Psoas muscle (tissue), 8 donors: ENCODE results near the gene LRRC4C. TPM values are rescaled to one million over a fixed set of nuclear protein-coding genes. Genes with fewer than 3 reads are reported as not detected.

Experiments
- ATAC-seq, 4 donors: fragments of 200-7000 bp; cut with Tn5 transposase; one replicate each; pipeline ENCODE4 v1.9.1; 2020; ENCODE audit warnings: moderate library complexity in 3 of 4, mild to moderate bottlenecking in 2 of 4
- DNase-seq, 2 donors: peaks; one replicate each; pipeline ENCODE4 v3.0.0-alpha.2; 2020
- H3K27ac ChIP-seq: fragments of 200-600 bp; one replicate; pipeline ENCODE4 v1.8.0; 2022
- H3K27me3 ChIP-seq, 3 donors: fragments of 200-600 bp in 1 of 3; one replicate each; pipeline versions ENCODE4 v1.6.1 to v1.8.0; 2013 to 2022; ENCODE audit warnings: low read length in 2 of 3, mild to moderate bottlenecking in 2 of 3, moderate library complexity in 1 of 3; ENCODE audit not compliant: insufficient read depth in 3 of 3
- H3K36me3 ChIP-seq, 2 donors: fragments of 200-600 bp in 1 of 2; one replicate each; pipeline versions ENCODE4 v1.6.1 to v1.8.0; 2013 to 2022; ENCODE audit warnings: low read depth in 1 of 2, mild to moderate bottlenecking in 1 of 2, moderate library complexity in 1 of 2; ENCODE audit not compliant: insufficient read depth in 1 of 2
- H3K4me1 ChIP-seq: fragments of 200-600 bp; one replicate; pipeline ENCODE4 v1.8.0; 2022
- H3K4me3 ChIP-seq: fragments of 200-600 bp; one replicate; pipeline ENCODE4 v1.8.0; 2022; ENCODE audit warnings: mild to moderate bottlenecking
- H3K9me3 ChIP-seq: fragments of 200-600 bp; one replicate; pipeline ENCODE4 v1.8.0; 2022
- CTCF ChIP-seq: fragments of 200-600 bp; IDR thresholded peaks from one replicate; pipeline ENCODE4 v1.8.0; 2022; ENCODE audit warnings: antibody characterized with exemption
- whole genome bisulfite sequencing, 3 donors: extraction: QIAGEN DNeasy Blood & Tissue Kit; methylation state at CpG; one replicate each; pipeline versions ENCODE4 v1.1.6 to v1.1.7; 2013; 5-methylcytosine and 5-hydroxymethylcytosine counted together
- intact Hi-C, 2 donors: fragments of 100-400 bp; cut with DNase I; formaldehyde crosslinking; loops; one replicate each; pipeline versions ENCODE4 v1.11.0 to v1.14.2; 2022
- polyA plus RNA-seq, 3 donors: library from polyadenylated mRNA; stranded (reverse); fragments of 200-250 nt; gene quantifications; one replicate each; pipeline ENCODE4 v1.2.3, GENCODE V29; 2013
- total RNA-seq, 4 donors: library from RNA; stranded (reverse); fragmentation: NEBNext Ultra II Directional in 2 of 4; extraction: Animal tissue kit (Norgen Biotek cat#: 25700) in 2 of 4; gene quantifications; one replicate each; pipeline versions ENCODE4 v1.2.1 to v1.2.4, GENCODE V29; 2021 to 2023
- donor health status: healthy with polysubstance abuse.
- donor health status: DM: no; HTN: no; CAD: no; lungs with moderate emphysema.
- donor health status: Bipolar disorder and iron deficiency.
- donor health status: healthy.
- donor health status: DM: yes; HTN: yes; CAD: no.
- donor health status: DM: no; HTN: no; CAD: no.
- donor health status: DM: no; HTN: no; CAD: no.
- donor health status: DM: yes; HTN: yes; CAD: no.

The LRRC4C gene
- total and polyA plus RNA-seq, 7 donors, result 0.04 to 0.34 (median 0.12) TPM; not detected in 1

- TF ChIP-seq CTCF, result no peak
- ATAC-seq (no peak), DNase-seq (no peak)
- Histone ChIP-seq H3K9me3 (no peaks in the 10 kb centered on the region), H3K27me3 (peaks cover 0 to 3% (median 0%) of the 10 kb centered on the region in 3 donors), H3K4me1 (no peaks in the 10 kb centered on the region), H3K27ac (no peak overlapping the region), H3K36me3 (no peaks in the 10 kb centered on the region), H3K4me3 (no peak overlapping the region)
- intact Hi-C loops, result no loop called here
- 58 to 87% (median 75%) methylated on average over 9 of the region's 9 CpGs for WGBS, 3 donors
Measured at GRCh38 chr11:41437006-41437490, 22.4 kb downstream of the LRRC4C start.

- Histone ChIP-seq H3K27ac (no peak overlapping the region), H3K27me3 (peaks cover 0 to 3% (median 0%) of the 10 kb centered on the region in 3 donors), H3K36me3 (no peaks in the 10 kb centered on the region), H3K4me3 (no peak overlapping the region), H3K4me1 (no peaks in the 10 kb centered on the region), H3K9me3 (no peaks in the 10 kb centered on the region)
- DNase-seq, result no peak
- WGBS, 3 donors, result 64 to 73% (median 66%) methylated on average over 4 of the region's 4 CpGs
- no peak for TF ChIP-seq CTCF
- no peak for ATAC-seq
- intact Hi-C loops, result no loop called here
Measured at GRCh38 chr11:41435531-41435930, 23.9 kb downstream of the LRRC4C start.

DNA sequence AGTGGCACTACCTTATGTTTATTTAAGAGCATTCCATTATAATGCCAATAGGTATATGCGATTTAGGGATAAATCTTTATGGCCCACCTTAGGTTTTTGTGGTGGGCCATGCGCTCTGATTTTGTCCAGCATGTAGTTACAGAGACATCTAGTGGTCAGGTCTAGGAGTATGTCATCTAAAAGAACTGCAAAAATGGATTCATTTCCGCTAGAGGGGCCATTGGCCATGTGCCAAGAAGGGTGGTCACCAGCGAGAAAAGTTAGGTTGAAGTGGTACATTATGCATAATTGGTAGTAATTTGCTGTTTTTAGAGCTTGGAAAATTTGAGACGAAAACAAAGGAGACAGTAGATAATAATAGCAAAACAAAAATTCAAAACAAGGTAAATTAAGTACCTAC, 27.7 kb downstream of the LRRC4C start:
- intact Hi-C loops, result no loop called here
- Histone ChIP-seq H3K4me1 (no peaks in the 10 kb centered on the region), H3K9me3 (no peaks in the 10 kb centered on the region), H3K4me3 (no peak overlapping the region), H3K27me3 (peaks cover 0 to 3% (median 0%) of the 10 kb centered on the region in 3 donors), H3K27ac (no peak overlapping the region), H3K36me3 (no peaks in the 10 kb centered on the region)
- 58 to 66% (median 60%) methylated on average over 5 of the region's 5 CpGs for WGBS, 3 donors
- DNase-seq (no peak), ATAC-seq (no peak)
- TF ChIP-seq CTCF, result no peak

DNA sequence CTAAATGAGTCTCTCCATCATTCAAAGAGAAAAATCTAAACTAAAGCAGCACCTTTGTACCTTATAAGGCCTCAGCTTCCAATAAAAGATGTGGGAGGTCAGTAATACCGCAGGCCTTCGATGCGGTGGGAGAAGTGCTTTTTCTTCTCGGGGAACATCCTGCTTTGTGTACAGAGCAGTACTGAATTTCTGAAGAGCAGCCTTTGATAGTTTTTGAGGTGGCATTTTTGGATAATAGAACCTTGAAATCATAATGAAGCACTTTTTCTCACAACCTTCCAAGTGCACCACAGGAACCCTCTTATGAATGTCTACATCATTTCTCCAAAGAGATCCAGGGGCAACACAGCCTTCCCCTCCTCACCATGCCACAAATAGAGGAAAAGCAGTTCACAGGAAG, 39.6 kb downstream of the LRRC4C start:
- no peaks in the 10 kb centered on the region for H3K4me1 ChIP-seq
- H3K27ac ChIP-seq, result no peak overlapping the region
- no peaks in the 10 kb centered on the region for H3K27me3 ChIP-seq
- intact Hi-C loops, result no loop called here
- WGBS, 3 donors, result 78 to 80% (median 79%) methylated on average over 4 of the region's 4 CpGs
- TF ChIP-seq CTCF, result no peak
- H3K9me3 ChIP-seq, result no peaks in the 10 kb centered on the region
- ATAC-seq (no peak), DNase-seq (no peak)
- H3K36me3 ChIP-seq, result no peaks in the 10 kb centered on the region
- H3K4me3 ChIP-seq, result no peak overlapping the region

DNA sequence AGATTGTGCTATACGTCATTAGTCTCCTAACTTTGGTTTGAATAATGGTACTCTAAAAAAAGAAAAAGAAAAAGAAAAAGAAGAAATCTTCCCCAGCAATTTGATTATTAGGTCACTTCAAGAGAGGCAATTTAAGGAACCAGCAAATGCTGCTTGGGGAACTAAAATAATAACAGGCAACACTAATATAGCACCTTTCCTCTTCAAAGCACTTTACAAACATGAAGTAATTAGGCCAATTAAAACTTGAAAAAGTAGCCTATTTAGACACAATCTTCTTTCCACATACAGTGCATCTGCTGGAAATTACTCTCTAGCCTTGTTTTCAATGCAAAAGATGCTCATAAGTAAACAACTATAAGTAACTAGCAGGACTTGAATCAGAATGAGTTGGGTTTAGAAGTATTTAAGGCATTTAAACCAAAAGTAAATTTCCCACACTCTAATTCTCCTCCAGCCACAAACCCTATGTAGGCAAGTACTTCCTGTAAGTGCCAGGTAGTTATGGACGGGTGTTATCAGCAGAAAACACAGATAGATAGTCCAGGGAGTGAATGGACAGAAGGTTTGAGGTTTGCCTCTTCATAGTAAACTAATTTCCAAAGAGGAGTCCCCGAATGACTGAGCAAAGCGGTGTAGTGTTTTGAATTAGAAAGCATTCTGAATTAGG, 44.5 kb downstream of the LRRC4C start:
- H3K9me3 ChIP-seq, result peaks cover under 1% of the 10 kb centered on the region
- no peaks in the 10 kb centered on the region for H3K4me1 ChIP-seq
- no peaks in the 10 kb centered on the region for H3K36me3 ChIP-seq
- ATAC-seq, result no peak
- 73 to 75% (median 74%) methylated on average over 4 of the region's 4 CpGs for WGBS, 3 donors
- TF ChIP-seq CTCF, result no peak
- H3K4me3 ChIP-seq, result no peak overlapping the region
- H3K27ac ChIP-seq, result no peak overlapping the region
- intact Hi-C loops, result no loop called here
- no peaks in the 10 kb centered on the region for H3K27me3 ChIP-seq
- no peak for DNase-seq
